AG10803 (cell line): Measurements from ENCODE around the gene IFI30.

Experiments used
- DNase-seq: peaks from one replicate; pipeline ENCODE4 v3.0.0; 2010; ENCODE audit warnings: low read depth
- H3K4me3 ChIP-seq: 2 replicates; pipeline ENCODE4 v1.5.1; 2011; ENCODE audit warnings: mild to moderate bottlenecking, low read length, control low read depth
- TF ChIP-seq, protein P1 (sequence below): conservative IDR thresholded peaks from 2 replicates; pipeline ENCODE4 v1.5.1; 2011; ENCODE audit warnings: mild to moderate bottlenecking, low read length, control low read depth, inconsistent platforms

IFI30 gene

DNA sequence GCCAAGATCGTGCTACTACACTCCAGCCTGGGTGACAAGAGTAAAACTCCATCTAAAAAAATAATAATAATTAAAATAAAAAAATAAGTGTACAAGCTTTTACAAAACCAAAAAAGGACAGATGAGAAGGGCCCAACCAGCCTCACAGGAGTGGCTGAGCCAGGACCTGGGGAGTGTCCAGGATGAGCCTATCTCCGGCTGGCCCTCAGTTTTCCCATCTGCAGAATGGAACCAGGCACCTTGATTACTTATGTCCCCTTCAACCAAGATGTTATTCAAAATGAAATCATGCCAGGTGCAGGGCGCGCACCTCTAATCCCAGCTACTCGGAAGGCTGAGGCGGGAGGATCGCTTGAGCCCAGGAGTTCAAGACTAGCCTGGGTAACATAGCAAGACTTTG, 9.5 kb upstream of the IFI30 start:
- TF ChIP-seq, protein P1, sequence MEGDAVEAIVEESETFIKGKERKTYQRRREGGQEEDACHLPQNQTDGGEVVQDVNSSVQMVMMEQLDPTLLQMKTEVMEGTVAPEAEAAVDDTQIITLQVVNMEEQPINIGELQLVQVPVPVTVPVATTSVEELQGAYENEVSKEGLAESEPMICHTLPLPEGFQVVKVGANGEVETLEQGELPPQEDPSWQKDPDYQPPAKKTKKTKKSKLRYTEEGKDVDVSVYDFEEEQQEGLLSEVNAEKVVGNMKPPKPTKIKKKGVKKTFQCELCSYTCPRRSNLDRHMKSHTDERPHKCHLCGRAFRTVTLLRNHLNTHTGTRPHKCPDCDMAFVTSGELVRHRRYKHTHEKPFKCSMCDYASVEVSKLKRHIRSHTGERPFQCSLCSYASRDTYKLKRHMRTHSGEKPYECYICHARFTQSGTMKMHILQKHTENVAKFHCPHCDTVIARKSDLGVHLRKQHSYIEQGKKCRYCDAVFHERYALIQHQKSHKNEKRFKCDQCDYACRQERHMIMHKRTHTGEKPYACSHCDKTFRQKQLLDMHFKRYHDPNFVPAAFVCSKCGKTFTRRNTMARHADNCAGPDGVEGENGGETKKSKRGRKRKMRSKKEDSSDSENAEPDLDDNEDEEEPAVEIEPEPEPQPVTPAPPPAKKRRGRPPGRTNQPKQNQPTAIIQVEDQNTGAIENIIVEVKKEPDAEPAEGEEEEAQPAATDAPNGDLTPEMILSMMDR = no peak
- no peak overlapping the region for H3K4me3 ChIP-seq

GRCh38 chr19:18165794-18166544, 7.6 kb upstream of the IFI30 start:
- TF ChIP-seq, protein P1 = no peak
- no peak overlapping the region for H3K4me3 ChIP-seq
- DNase-seq = no peak

More for the DNA sequence above, 9.5 kb upstream of the IFI30 start:
- DNase-seq = no peak

GRCh38 chr19:18167011-18167410, 6.6 kb upstream of the IFI30 start:
- TF ChIP-seq, protein P1 = no peak
- DNase-seq = no peak
- H3K4me3 ChIP-seq = no peak overlapping the region

GRCh38 chr19:18167975-18168645, 5.5 kb upstream of the IFI30 start:
- TF ChIP-seq, protein P1 = peak; percentile 68
- DNase-seq = no peak
- H3K4me3 ChIP-seq = no peak overlapping the region

DNA sequence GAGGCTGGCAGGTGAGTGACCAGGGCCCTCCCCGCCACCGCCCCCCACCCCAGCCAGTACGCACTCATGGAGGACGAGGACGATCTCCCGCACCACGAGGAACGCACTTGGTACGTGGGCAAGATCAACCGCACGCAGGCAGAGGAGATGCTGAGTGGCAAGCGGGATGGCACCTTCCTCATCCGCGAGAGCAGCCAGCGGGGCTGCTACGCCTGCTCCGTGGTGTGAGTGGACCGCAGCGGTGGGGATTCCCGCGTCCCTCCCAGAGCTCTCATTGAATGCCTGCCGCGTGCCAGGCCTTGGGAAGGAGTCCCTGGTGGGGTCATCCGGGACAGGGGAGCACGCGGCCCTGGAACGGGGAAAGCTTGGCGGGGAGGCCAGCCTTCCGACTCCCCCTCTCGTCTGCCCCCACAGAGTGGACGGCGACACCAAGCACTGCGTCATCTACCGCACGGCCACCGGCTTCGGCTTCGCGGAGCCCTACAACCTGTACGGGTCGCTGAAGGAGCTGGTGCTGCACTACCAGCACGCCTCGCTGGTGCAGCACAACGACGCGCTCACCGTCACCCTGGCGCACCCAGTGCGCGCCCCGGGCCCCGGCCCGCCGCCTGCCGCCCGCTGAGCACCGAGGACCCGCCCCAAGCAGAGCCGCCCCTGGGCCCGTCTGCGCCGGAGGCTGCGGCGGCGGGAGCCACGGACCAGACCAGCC, 4.8 kb upstream of the IFI30 start:
- no peak overlapping the region for H3K4me3 ChIP-seq
- DNase-seq = no peak
- TF ChIP-seq, protein P1 = no peak

- no peak for DNase-seq
- no peak overlapping the region for H3K4me3 ChIP-seq
- TF ChIP-seq, protein P1 = no peak
These were observed 2.8 kb upstream of the IFI30 start for GRCh38 chr19:18170714-18171255.
